Neural cell (in vitro differentiated cells): ENCODE data around the gene RNF213.

Experiments
- POLR2AphosphoS5 ChIP-seq: IDR thresholded peaks from 2 replicates; pipeline ENCODE4 v1.6.1; 2012
- TF ChIP-seq, protein P1 (sequence below): fragments of 450-650 bp; IDR thresholded peaks from 2 replicates; pipeline ENCODE4 v1.5.1; 2014; ENCODE audit warnings: antibody characterized with exemption, mild to moderate bottlenecking, moderate library complexity; ENCODE audit not compliant: poor library complexity, severe bottlenecking

DNA sequence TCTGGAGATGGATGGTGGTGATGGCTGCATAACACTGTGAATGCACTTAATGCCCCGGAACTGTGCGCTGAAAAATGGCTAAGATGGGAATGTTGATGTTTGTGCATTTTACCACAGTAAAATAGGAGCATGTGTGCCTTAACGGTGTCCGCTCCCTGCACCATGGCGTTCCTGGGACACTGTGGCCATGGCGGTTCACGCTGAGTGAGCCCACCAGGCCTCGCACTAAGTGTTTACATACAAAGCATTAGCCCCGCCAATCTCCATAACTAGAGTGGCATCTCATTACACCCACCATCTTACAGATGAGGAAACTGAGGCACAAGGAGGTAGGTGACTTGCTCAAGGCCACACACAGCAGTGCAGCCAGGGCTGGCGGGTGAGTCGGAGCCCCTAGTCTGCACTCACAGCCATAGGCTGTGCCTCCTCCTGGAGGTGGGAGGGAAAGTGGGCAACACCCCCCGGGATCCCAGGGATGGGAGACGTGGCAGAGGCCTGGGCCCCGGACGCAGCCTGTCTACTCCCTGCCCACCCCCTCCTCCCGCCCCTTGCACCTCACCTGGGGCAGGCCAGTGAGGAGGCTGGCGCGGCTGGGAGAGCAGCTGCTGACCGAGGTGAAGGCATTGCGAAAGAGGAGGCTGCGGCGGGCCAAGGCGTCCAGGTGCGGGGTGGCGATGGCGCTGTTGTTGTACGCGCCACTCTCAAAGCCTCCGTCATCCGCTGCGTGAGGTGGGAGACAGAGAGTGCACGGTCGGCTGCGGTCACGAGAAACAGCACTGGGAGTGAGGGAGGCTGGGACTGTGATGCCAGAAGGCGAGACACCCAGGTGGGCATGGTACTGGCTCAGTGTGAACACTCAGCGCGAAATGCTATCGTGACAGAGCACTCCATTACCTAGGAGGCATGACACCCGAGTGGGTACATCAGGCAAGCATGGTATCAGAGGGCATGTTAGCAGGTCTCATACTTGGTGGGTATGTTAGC lies 43.9 kb upstream of the RNF213 start:
- TF ChIP-seq POLR2AphosphoS5: no peak
- TF ChIP-seq, protein P1, sequence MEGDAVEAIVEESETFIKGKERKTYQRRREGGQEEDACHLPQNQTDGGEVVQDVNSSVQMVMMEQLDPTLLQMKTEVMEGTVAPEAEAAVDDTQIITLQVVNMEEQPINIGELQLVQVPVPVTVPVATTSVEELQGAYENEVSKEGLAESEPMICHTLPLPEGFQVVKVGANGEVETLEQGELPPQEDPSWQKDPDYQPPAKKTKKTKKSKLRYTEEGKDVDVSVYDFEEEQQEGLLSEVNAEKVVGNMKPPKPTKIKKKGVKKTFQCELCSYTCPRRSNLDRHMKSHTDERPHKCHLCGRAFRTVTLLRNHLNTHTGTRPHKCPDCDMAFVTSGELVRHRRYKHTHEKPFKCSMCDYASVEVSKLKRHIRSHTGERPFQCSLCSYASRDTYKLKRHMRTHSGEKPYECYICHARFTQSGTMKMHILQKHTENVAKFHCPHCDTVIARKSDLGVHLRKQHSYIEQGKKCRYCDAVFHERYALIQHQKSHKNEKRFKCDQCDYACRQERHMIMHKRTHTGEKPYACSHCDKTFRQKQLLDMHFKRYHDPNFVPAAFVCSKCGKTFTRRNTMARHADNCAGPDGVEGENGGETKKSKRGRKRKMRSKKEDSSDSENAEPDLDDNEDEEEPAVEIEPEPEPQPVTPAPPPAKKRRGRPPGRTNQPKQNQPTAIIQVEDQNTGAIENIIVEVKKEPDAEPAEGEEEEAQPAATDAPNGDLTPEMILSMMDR: no peak
